HepG2 (cell line): ENCODE results near the gene RMI2. TPM values are rescaled to one million over a fixed set of nuclear protein-coding genes. Genes with fewer than 3 reads are reported as not detected.

Source experiments
- EP300 ChIP-seq, 3 experiments: sonication (generic) in 1 of 3; formaldehyde crosslinking in 1 of 3; IDR thresholded peaks; 2 replicates each; pipeline versions ENCODE4 v1.5.1 to v1.6.1; 2011 to 2020; ENCODE audit warnings: low read depth in 2 of 3, low read length in 2 of 3, borderline replicate concordance in 1 of 3, improper control_type of control experiment in 1 of 3, mild to moderate bottlenecking in 1 of 3, missing genetic modification reagents in 1 of 3, moderate library complexity in 1 of 3
- FOXK1 ChIP-seq: sonication (generic); formaldehyde crosslinking; IDR thresholded peaks from 2 replicates; pipeline ENCODE4 v1.4.0; 2020; ENCODE audit warnings: low read depth, missing genetic modification reagents, borderline replicate concordance
- HDAC1 ChIP-seq: sonication (generic); formaldehyde crosslinking; IDR thresholded peaks from 2 replicates; pipeline ENCODE4 v1.5.1; 2020; ENCODE audit warnings: mild to moderate bottlenecking, missing genetic modification reagents
- KAT8 ChIP-seq: IDR thresholded peaks from 2 replicates; pipeline ENCODE4 v1.6.1; 2016; ENCODE audit warnings: missing genetic modification reagents, missing compliant biosample characterization
- MAFG ChIP-seq: sonication (generic); formaldehyde crosslinking; IDR thresholded peaks from 2 replicates; pipeline ENCODE4 v1.5.1; 2020; ENCODE audit warnings: mild to moderate bottlenecking, missing genetic modification reagents
- MTA1 ChIP-seq: sonication (generic); formaldehyde crosslinking; IDR thresholded peaks from 2 replicates; pipeline ENCODE4 v1.4.0; 2020; ENCODE audit warnings: missing genetic modification reagents, mild to moderate bottlenecking, borderline replicate concordance
- NR2F6 ChIP-seq, 2 experiments: IDR thresholded peaks; 2 replicates each; pipeline ENCODE4 v1.6.1; 2016; ENCODE audit warnings: antibody characterized with exemption in 1 of 2, mild to moderate bottlenecking in 1 of 2
- SPEN ChIP-seq: sonication (generic); formaldehyde crosslinking; IDR thresholded peaks from 2 replicates; pipeline ENCODE4 v1.5.1; 2020; ENCODE audit warnings: low read depth, mild to moderate bottlenecking, missing genetic modification reagents
- ZNF256 ChIP-seq: sonication (generic); formaldehyde crosslinking; conservative IDR thresholded peaks from 2 replicates; pipeline ENCODE4 v1.4.0; 2020; ENCODE audit warnings: missing genetic modification reagents
- ZNF552 ChIP-seq: sonication (generic); formaldehyde crosslinking; IDR thresholded peaks from 2 replicates; pipeline ENCODE4 v1.9.0; 2022; ENCODE audit warnings: missing genetic modification reagents, mild to moderate bottlenecking, borderline replicate concordance
- ZNF878 ChIP-seq: sonication (generic); formaldehyde crosslinking; IDR thresholded peaks from 2 replicates; pipeline ENCODE4 v1.8.1; 2023; ENCODE audit warnings: mild to moderate bottlenecking, missing genetic modification reagents, moderate library complexity
- polyA plus RNA-seq, 8 experiments: library from polyadenylated mRNA; depleted of rRNA in 3 of 8; stranded (reverse) in 7 of 8; unstranded in 1 of 8; fragments of >200 nt; fragmentation: Illumina TruSeq in 4 of 8; extraction: Trizol in 4 of 8; gene quantifications; 2 replicates each; pipeline versions ENCODE4 v1.2.1 to v1.2.3, GENCODE V29; 2011 to 2016; ENCODE audit warnings: low read depth in 4 of 8, missing spikeins in 1 of 8, mixed read lengths in 1 of 8; ENCODE audit not compliant: insufficient read depth in 1 of 8
- total RNA-seq, 5 experiments: library from RNA; depleted of rRNA; stranded (reverse); fragments of >200 nt; fragmentation: Illumina TruSeq; extraction: Trizol; gene quantifications; 2 replicates each; pipeline ENCODE4 v1.2.3, GENCODE V29; 2016; ENCODE audit warnings: low read depth in 1 of 5
- TF ChIP-seq, protein P1 (sequence below): sonication (generic); formaldehyde crosslinking; IDR thresholded peaks from 2 replicates; pipeline ENCODE4 v1.9.0; 2021; ENCODE audit warnings: missing genetic modification reagents, borderline replicate concordance
- TF ChIP-seq, protein P2 (sequence below): sonication (generic); formaldehyde crosslinking; IDR thresholded peaks from 2 replicates; pipeline ENCODE4 v1.9.0; 2021; ENCODE audit warnings: mild to moderate bottlenecking, missing genetic modification reagents
- TF ChIP-seq, protein P3 (sequence below): sonication (generic); formaldehyde crosslinking; conservative IDR thresholded peaks from 2 replicates; pipeline ENCODE4 v1.5.0; 2020; ENCODE audit warnings: missing genetic modification reagents

Gene RMI2
- total and polyA plus RNA-seq, 2 of the 13 experiments (the other 11 are each of a cell fraction or from before 2014, with no cell fraction given): 24.5 to 55.7 TPM

DNA sequence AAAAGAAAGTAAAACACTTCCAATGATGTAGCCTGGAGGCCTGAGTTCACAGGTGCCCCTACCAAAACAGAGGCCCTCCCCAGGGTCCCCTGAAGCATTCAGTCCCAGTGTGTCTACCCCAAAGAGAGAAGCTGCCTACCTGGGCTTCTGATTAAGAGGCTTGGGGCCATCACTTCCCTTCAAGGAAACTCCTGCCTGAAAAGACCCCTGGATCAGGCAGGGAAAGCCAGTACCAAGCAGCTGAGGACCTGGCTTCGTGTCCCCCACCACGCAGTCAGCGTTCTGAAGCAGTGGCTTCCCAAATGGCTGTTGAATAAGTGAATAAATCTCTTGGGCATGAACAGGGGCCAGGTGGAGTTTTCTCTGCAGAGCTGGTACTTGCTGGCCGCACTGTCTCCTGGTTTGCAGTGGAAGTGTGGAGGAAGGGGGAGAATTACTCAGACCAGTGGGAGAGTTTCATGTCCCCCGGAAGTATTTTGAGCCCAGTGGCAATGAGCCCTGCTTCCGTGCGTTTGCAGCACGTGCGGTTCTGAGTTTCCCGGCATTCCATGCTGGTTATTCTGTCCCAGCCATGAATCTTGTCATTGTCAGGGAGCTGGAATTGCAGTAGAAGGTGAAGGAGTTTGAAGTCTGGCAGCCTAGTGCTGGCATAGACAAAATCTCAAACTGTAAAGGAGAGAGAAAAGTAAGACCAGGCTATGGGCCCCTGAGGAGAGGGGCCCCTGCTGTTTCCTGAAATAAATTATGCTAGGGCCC lies 27.0 kb downstream of the RMI2 start (continued):
- TF ChIP-seq, protein P1, sequence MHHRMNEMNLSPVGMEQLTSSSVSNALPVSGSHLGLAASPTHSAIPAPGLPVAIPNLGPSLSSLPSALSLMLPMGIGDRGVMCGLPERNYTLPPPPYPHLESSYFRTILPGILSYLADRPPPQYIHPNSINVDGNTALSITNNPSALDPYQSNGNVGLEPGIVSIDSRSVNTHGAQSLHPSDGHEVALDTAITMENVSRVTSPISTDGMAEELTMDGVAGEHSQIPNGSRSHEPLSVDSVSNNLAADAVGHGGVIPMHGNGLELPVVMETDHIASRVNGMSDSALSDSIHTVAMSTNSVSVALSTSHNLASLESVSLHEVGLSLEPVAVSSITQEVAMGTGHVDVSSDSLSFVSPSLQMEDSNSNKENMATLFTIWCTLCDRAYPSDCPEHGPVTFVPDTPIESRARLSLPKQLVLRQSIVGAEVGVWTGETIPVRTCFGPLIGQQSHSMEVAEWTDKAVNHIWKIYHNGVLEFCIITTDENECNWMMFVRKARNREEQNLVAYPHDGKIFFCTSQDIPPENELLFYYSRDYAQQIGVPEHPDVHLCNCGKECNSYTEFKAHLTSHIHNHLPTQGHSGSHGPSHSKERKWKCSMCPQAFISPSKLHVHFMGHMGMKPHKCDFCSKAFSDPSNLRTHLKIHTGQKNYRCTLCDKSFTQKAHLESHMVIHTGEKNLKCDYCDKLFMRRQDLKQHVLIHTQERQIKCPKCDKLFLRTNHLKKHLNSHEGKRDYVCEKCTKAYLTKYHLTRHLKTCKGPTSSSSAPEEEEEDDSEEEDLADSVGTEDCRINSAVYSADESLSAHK: no peak
- TF ChIP-seq MTA1 (CRISPR knock-in tag): no peak
- no peak for TF ChIP-seq SPEN
- TF ChIP-seq HDAC1: no peak
- no peak for TF ChIP-seq ZNF878
- TF ChIP-seq FOXK1 (CRISPR knock-in tag): no peak
- TF ChIP-seq ZNF552 (CRISPR knock-in tag): no peak
- TF ChIP-seq, protein P2, sequence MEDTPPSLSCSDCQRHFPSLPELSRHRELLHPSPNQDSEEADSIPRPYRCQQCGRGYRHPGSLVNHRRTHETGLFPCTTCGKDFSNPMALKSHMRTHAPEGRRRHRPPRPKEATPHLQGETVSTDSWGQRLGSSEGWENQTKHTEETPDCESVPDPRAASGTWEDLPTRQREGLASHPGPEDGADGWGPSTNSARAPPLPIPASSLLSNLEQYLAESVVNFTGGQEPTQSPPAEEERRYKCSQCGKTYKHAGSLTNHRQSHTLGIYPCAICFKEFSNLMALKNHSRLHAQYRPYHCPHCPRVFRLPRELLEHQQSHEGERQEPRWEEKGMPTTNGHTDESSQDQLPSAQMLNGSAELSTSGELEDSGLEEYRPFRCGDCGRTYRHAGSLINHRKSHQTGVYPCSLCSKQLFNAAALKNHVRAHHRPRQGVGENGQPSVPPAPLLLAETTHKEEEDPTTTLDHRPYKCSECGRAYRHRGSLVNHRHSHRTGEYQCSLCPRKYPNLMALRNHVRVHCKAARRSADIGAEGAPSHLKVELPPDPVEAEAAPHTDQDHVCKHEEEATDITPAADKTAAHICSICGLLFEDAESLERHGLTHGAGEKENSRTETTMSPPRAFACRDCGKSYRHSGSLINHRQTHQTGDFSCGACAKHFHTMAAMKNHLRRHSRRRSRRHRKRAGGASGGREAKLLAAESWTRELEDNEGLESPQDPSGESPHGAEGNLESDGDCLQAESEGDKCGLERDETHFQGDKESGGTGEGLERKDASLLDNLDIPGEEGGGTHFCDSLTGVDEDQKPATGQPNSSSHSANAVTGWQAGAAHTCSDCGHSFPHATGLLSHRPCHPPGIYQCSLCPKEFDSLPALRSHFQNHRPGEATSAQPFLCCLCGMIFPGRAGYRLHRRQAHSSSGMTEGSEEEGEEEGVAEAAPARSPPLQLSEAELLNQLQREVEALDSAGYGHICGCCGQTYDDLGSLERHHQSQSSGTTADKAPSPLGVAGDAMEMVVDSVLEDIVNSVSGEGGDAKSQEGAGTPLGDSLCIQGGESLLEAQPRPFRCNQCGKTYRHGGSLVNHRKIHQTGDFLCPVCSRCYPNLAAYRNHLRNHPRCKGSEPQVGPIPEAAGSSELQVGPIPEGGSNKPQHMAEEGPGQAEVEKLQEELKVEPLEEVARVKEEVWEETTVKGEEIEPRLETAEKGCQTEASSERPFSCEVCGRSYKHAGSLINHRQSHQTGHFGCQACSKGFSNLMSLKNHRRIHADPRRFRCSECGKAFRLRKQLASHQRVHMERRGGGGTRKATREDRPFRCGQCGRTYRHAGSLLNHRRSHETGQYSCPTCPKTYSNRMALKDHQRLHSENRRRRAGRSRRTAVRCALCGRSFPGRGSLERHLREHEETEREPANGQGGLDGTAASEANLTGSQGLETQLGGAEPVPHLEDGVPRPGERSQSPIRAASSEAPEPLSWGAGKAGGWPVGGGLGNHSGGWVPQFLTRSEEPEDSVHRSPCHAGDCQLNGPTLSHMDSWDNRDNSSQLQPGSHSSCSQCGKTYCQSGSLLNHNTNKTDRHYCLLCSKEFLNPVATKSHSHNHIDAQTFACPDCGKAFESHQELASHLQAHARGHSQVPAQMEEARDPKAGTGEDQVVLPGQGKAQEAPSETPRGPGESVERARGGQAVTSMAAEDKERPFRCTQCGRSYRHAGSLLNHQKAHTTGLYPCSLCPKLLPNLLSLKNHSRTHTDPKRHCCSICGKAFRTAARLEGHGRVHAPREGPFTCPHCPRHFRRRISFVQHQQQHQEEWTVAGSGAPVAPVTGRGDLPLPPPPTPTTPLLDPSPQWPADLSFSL (CRISPR knock-in tag): no peak
- no peak for TF ChIP-seq MAFG (CRISPR knock-in tag)
- TF ChIP-seq NR2F6 (IDR thresholded peaks at IDR 0.05): no peak
- TF ChIP-seq NR2F6 (CRISPR knock-in tag; IDR thresholded peaks at IDR 0.05): no peak
- TF ChIP-seq, protein P3, sequence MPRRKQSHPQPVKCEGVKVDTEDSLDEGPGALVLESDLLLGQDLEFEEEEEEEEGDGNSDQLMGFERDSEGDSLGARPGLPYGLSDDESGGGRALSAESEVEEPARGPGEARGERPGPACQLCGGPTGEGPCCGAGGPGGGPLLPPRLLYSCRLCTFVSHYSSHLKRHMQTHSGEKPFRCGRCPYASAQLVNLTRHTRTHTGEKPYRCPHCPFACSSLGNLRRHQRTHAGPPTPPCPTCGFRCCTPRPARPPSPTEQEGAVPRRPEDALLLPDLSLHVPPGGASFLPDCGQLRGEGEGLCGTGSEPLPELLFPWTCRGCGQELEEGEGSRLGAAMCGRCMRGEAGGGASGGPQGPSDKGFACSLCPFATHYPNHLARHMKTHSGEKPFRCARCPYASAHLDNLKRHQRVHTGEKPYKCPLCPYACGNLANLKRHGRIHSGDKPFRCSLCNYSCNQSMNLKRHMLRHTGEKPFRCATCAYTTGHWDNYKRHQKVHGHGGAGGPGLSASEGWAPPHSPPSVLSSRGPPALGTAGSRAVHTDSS (CRISPR knock-in tag): no peak
- no peak for TF ChIP-seq EP300 (IDR thresholded peaks at IDR 0.05; ENCODE audit: low read depth in 2 of 2, low read length in 2 of 2)
- TF ChIP-seq EP300 (CRISPR knock-in tag; IDR thresholded peaks at IDR 0.05; ENCODE audit: borderline replicate concordance): no peak
- TF ChIP-seq KAT8 (CRISPR knock-in tag): no peak
- no peak for TF ChIP-seq ZNF256 (CRISPR knock-in tag)
